Brain microvascular endothelial cell (primary cell): ENCODE results near the gene WDR44.
A peak's percentile ranks its signal among the peaks of the same experiment; 100 is the strongest.
"Not testable (repeated sequence)": the region's sequence is repeated elsewhere in the genome, so short reads cannot be mapped to it uniquely, and the experiment has no call there.

Experiments used
- DNase-seq: peaks from one replicate; pipeline ENCODE4 v3.0.0-alpha.2; 2020
- H3K27ac ChIP-seq: fragments of 250-450 bp; sonication (Bioruptor Pico); 2 replicates; pipeline ENCODE4 v1.5.1; 2020; ENCODE audit warnings: mild to moderate bottlenecking, moderate library complexity
- H3K27me3 ChIP-seq: fragments of 250-450 bp; sonication (Bioruptor Pico); replicated peaks from 2 replicates; pipeline ENCODE4 v1.5.1; 2020; ENCODE audit warnings: mild to moderate bottlenecking
- H3K36me3 ChIP-seq: fragments of 250-450 bp; sonication (Bioruptor Pico); replicated peaks from 2 replicates; pipeline ENCODE4 v1.5.1; 2020; ENCODE audit warnings: mild to moderate bottlenecking
- H3K4me3 ChIP-seq: 2 replicates; pipeline ENCODE4 v1.5.1; 2011; ENCODE audit warnings: low read depth, mild to moderate bottlenecking, control low read depth, low read length, moderate library complexity
- in situ Hi-C: cut with HindIII; loops from 2 replicates; pipeline ENCODE4 v1.10.0; 2017; ENCODE audit warnings: low sequenced_read_pairs, low pct_ligation_motif_present
- TF ChIP-seq, protein P1 (sequence below): IDR thresholded peaks from 2 replicates; pipeline ENCODE4 v1.5.1; 2011; ENCODE audit warnings: low read depth, mild to moderate bottlenecking, moderate library complexity, low read length, control low read depth, inconsistent platforms; ENCODE audit errors: missing control alignments

The WDR44 gene, protein sequence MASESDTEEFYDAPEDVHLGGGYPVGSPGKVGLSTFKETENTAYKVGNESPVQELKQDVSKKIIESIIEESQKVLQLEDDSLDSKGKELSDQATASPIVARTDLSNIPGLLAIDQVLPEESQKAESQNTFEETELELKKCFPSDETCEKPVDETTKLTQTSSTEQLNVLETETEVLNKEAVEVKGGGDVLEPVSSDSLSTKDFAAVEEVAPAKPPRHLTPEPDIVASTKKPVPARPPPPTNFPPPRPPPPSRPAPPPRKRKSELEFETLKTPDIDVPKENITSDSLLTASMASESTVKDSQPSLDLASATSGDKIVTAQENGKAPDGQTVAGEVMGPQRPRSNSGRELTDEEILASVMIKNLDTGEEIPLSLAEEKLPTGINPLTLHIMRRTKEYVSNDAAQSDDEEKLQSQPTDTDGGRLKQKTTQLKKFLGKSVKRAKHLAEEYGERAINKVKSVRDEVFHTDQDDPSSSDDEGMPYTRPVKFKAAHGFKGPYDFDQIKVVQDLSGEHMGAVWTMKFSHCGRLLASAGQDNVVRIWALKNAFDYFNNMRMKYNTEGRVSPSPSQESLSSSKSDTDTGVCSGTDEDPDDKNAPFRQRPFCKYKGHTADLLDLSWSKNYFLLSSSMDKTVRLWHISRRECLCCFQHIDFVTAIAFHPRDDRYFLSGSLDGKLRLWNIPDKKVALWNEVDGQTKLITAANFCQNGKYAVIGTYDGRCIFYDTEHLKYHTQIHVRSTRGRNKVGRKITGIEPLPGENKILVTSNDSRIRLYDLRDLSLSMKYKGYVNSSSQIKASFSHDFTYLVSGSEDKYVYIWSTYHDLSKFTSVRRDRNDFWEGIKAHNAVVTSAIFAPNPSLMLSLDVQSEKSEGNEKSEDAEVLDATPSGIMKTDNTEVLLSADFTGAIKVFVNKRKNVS

DNA sequence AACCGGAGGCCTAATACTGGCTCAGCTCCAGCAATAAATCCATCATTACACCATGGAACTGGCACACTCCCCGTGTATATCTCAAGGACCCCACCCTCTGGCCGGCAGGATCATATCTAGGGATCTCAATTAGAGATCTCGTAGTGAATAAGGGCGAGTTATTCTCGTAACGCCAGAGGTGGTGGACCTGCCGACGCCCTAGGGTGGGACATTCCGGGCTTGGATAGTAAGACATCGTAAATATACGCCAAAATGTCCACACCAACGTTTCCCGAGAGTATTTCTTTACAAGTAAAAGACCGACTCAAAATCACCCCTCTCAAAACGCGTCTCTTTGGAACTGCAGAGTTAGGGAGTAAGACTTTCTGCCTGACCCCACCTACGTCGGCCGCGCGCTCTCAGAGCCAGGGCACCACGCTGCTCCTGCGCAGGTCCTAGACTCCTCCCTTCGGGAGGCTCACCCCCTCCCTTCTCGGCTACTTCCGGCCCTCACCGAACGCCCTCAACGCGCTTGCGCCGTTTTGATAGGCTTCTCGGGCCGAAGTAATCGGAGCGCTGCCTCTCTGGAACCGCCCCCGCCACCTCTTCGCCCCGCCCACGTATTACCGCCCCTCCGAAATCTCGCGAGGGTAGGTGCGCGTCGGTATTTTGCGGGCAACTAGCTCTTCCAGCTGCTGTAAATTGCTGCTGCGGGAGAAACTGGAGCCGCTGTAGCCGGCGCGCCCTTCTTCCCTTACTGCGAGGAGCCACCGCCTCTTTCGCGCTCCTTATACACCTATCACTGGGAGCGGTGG is at the start of gene WDR44:
WDR44 (plus strand) TSS at position 643 of the 794 bp plus-strand sequence. CDS start 398 bp downstream, outside the sequence.
- in situ Hi-C loops: no loop called here
- Histone ChIP-seq H3K27me3 (no peaks in the 10 kb centered on the region), H3K27ac (peak within 1 kb of the TSS; percentile 84), H3K36me3 (no peaks in the 10 kb centered on the region), H3K4me3 (peak within 1 kb of the TSS; percentile 75)
- peak; percentile 88 for DNase-seq
- TF ChIP-seq, protein P1, sequence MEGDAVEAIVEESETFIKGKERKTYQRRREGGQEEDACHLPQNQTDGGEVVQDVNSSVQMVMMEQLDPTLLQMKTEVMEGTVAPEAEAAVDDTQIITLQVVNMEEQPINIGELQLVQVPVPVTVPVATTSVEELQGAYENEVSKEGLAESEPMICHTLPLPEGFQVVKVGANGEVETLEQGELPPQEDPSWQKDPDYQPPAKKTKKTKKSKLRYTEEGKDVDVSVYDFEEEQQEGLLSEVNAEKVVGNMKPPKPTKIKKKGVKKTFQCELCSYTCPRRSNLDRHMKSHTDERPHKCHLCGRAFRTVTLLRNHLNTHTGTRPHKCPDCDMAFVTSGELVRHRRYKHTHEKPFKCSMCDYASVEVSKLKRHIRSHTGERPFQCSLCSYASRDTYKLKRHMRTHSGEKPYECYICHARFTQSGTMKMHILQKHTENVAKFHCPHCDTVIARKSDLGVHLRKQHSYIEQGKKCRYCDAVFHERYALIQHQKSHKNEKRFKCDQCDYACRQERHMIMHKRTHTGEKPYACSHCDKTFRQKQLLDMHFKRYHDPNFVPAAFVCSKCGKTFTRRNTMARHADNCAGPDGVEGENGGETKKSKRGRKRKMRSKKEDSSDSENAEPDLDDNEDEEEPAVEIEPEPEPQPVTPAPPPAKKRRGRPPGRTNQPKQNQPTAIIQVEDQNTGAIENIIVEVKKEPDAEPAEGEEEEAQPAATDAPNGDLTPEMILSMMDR: no peak

DNA sequence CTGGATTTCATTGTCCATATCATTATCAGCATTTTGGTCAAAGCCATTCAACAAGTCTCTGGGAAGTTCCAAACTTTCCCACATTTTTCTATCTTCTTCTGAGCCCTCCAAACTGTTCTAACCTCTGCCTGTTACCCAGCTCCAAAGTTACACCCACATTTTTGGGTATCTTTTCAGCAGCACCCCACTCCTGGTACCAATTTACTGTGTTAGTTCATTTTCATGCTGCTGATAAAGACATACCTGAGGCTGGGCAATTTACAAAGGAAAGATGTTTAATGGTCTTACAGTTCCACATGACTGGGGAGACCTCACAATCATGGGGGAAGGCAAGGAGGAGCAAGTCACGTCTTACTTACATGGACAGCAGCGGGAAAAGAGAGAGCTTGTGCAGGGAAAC is 40.1 kb upstream of the WDR44 start:
- H3K4me3 ChIP-seq, H3K36me3 ChIP-seq, in situ Hi-C loops, H3K27ac ChIP-seq, H3K27me3 ChIP-seq, DNase-seq: not testable (repeated sequence)

DNA sequence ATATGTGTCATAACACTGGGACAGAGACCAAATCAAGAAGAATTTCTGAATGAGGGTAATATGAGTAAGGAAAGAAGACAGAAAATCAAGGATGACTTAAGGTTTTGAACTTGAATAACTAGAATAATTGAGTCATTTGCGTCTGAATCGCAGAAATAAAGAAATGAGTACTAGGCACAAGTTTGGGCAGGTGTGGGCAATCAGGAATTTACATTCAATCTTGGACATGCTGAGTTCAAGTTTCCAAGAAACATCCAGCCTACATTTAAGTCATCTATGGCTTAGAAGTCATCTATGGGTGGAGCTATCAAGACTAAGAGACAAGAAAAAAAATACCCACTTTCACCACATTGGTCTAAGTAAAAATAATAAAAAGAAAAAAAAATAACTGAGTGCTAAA is 30.4 kb upstream of the WDR44 start:
- DNase-seq: no peak
- Histone ChIP-seq H3K36me3 (no peaks in the 10 kb centered on the region), H3K27ac (no peak overlapping the region), H3K27me3 (no peaks in the 10 kb centered on the region), H3K4me3 (no peak overlapping the region)
- in situ Hi-C loops: no loop called here
- TF ChIP-seq, protein P1: no peak

DNA sequence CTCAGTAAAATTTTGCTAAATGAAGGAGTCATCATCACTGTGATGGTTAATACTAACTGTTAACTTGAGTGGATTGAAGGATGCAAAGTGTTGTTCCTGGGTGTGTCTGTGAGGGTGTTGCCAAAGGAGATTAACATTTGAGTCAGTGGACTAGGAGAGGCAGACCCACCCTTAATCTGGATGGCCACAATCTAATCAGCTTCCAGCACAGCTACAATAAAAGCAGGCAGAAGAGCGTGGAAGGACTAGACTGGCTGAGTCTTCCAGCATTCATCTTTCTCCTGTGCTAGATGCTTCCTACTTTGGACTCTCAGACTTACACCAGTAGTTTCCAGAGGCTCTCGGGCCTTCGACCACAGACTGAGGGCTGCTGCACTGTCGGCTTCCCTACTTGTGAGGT is 21.3 kb upstream of the WDR44 start:
- DNase-seq: no peak
- Histone ChIP-seq H3K36me3 (no peaks in the 10 kb centered on the region), H3K4me3 (no peak overlapping the region), H3K27ac (no peak overlapping the region), H3K27me3 (no peaks in the 10 kb centered on the region)
- TF ChIP-seq, protein P1: no peak
- in situ Hi-C loops: no loop called here

DNA sequence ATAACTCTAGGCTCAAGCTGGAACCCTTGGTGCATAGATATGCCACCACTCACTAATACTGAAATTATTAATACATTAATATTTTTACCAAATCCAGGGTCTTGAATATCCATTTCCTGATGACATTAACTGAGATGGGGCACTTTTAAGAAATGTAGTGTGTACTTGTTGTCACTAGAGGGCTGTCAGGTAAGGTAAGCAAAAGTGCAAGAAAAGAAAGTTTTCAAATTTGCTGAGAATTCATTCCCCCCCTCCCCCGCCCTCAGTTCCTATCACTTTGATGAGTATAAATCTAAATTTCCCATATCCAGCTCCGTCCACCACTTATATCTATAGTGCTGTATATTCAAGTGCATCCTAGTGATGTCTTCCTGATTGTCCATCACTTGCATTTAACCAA is 20.5 kb upstream of the WDR44 start:
- no peaks in the 10 kb centered on the region for H3K27me3 ChIP-seq
- in situ Hi-C loops: no loop called here
- TF ChIP-seq, protein P1: peak; percentile 33
- DNase-seq: no peak
- H3K4me3 ChIP-seq: no peak overlapping the region
- no peak overlapping the region for H3K27ac ChIP-seq
- no peaks in the 10 kb centered on the region for H3K36me3 ChIP-seq
